A673 (cell line): ENCODE results near the gene PPP6R2. TPM values are rescaled to one million over a fixed set of nuclear protein-coding genes. Genes with fewer than 3 reads are reported as not detected.

Experiments
- BruUV-seq: library from RNA; stranded (reverse); fragments of 400-500 nt; replicated peaks from 2 replicates; lab custom pipeline; 2021; lab: Mats Ljungman, UMichigan
- CTCF ChIA-PET: fragments of 300-600 bp; sonication (Branson Sonifier 250); formaldehyde crosslinking; loops from one replicate; lab custom pipeline; 2022; ENCODE audit warnings: antibody characterized with exemption; lab: Charles Lee
- POLR2A ChIA-PET: fragments of 300-600 bp; sonication (Branson Sonifier 250); formaldehyde crosslinking; loops from one replicate; lab custom pipeline; 2022; ENCODE audit warnings: antibody characterized with exemption; ENCODE audit not compliant: low non-redundant PET; lab: Charles Lee
- DNase-seq: peaks from one replicate; pipeline ENCODE4 v3.0.0-alpha.2; 2015; ENCODE audit warnings: low spot score
- H3K27ac ChIP-seq: fragments of 200-600 bp; sonication (generic); 2 replicates; pipeline ENCODE4 v1.5.1; 2016; ENCODE audit warnings: mixed run types, low read depth, mild to moderate bottlenecking, mixed read lengths, antibody characterized with exemption, low read length; ENCODE audit not compliant: poor library complexity, severe bottlenecking
- H3K27me3 ChIP-seq: fragments of 200-600 bp; sonication (generic); replicated peaks from 2 replicates; pipeline ENCODE4 v1.6.1; 2017; ENCODE audit warnings: mixed run types, low read depth, mild to moderate bottlenecking, mixed read lengths, antibody characterized with exemption, low read length; ENCODE audit not compliant: insufficient read depth, poor library complexity
- H3K36me3 ChIP-seq: fragments of 200-600 bp; sonication (generic); 2 replicates; pipeline ENCODE4 v1.6.1; 2016; ENCODE audit warnings: mixed run types, mild to moderate bottlenecking, mixed read lengths, antibody characterized with exemption, low read length; ENCODE audit not compliant: insufficient read depth, poor library complexity, severe bottlenecking
- H3K4me1 ChIP-seq: fragments of 200-600 bp; sonication (generic); 2 replicates; pipeline ENCODE4 v1.6.1; 2017; ENCODE audit warnings: mixed run types, mild to moderate bottlenecking, mixed read lengths, antibody characterized with exemption, low read length; ENCODE audit not compliant: insufficient read depth, poor library complexity, severe bottlenecking
- H3K4me3 ChIP-seq: fragments of 200-600 bp; sonication (generic); 2 replicates; pipeline ENCODE4 v1.5.1; 2016; ENCODE audit warnings: low read depth, mixed run types, mild to moderate bottlenecking, mixed read lengths, low read length; ENCODE audit not compliant: poor library complexity, severe bottlenecking
- H3K9me3 ChIP-seq: fragments of 200-600 bp; sonication (generic); 2 replicates; pipeline ENCODE4 v1.6.1; 2016; ENCODE audit warnings: mixed run types, low read depth, mild to moderate bottlenecking, mixed read lengths, antibody characterized with exemption, low read length; ENCODE audit not compliant: poor library complexity, severe bottlenecking
- CTCF ChIP-seq: fragments of 300-800, 200-600 bp; sonication (generic); conservative IDR thresholded peaks from 2 replicates; pipeline ENCODE4 v1.5.1; 2017; ENCODE audit warnings: low read depth, mild to moderate bottlenecking, antibody characterized with exemption, low read length, moderate library complexity, mixed read lengths
- EZH2 ChIP-seq: fragments of 200-600 bp; sonication (generic); IDR thresholded peaks from 2 replicates; pipeline ENCODE4 v1.6.1; 2017; ENCODE audit warnings: borderline replicate concordance, low read depth, mild to moderate bottlenecking, mixed read lengths, antibody characterized with exemption, low read length; ENCODE audit not compliant: poor library complexity, severe bottlenecking
- intact Hi-C: fragments of 100-400 bp; cut with micrococcal nuclease; formaldehyde crosslinking; loops from one replicate; pipeline ENCODE4 v1.10.0; 2022; ENCODE audit not compliant: unreplicated experiment
- total RNA-seq: library from RNA; stranded (reverse); gene quantifications from 2 replicates; pipeline ENCODE4 v1.2.3, GENCODE V29; 2021

The PPP6R2 gene
- total RNA-seq, 1 experiment from 2014 or later = 64.6 TPM

GRCh38 chr22:50461979-50462540 is 118.9 kb downstream of the PPP6R2 start:
- Histone ChIP-seq H3K36me3 (peaks cover 76% of the 10 kb centered on the region), H3K4me1 (no peaks in the 10 kb centered on the region), H3K4me3 (no peak overlapping the region), H3K9me3 (no peaks in the 10 kb centered on the region), H3K27me3 (no peaks in the 10 kb centered on the region), H3K27ac (no peak overlapping the region)
- ChIA-PET CTCF (interaction anchor here (0.6 kb wide), 1 partner anchor 80 kb away, joined by 3 read pairs; no protein-coding TSS in a partner anchor), POLR2A (no interaction called here)
- DNase-seq = no peak
- intact Hi-C loops = no loop called here
- no TSS peak for BruUV-seq
- no peak for TF ChIP-seq CTCF
- no peak for TF ChIP-seq EZH2

GRCh38 chr22:50463188-50463900 is 120.2 kb downstream of the PPP6R2 start:
- intact Hi-C loops = no loop called here
- Histone ChIP-seq H3K27me3 (no peaks in the 10 kb centered on the region), H3K4me3 (no peak overlapping the region), H3K4me1 (no peaks in the 10 kb centered on the region), H3K27ac (no peak overlapping the region), H3K36me3 (peaks cover 73% of the 10 kb centered on the region), H3K9me3 (no peaks in the 10 kb centered on the region)
- no peak for DNase-seq
- no TSS peak for BruUV-seq
- TF ChIP-seq CTCF (no peak), EZH2 (no peak)
- POLR2A ChIA-PET = no interaction called here
- CTCF ChIA-PET = interaction anchor here (0.5 kb wide), 1 partner anchor 195 kb away, joined by 4 read pairs; no protein-coding TSS in a partner anchor

- Histone ChIP-seq H3K36me3 (peaks cover 63% of the 10 kb centered on the region), H3K9me3 (no peaks in the 10 kb centered on the region), H3K27ac (no peak overlapping the region), H3K27me3 (no peaks in the 10 kb centered on the region), H3K4me1 (peaks cover 3% of the 10 kb centered on the region), H3K4me3 (no peak overlapping the region)
- POLR2A ChIA-PET = no interaction called here
- BruUV-seq = no TSS peak
- intact Hi-C loops = no loop called here
- CTCF ChIA-PET = no interaction called here
- TF ChIP-seq CTCF = no peak
- no peak for TF ChIP-seq EZH2
- DNase-seq = no peak
Measured at GRCh38 chr22:50464451-50464850, 121.3 kb downstream of the PPP6R2 start.
